HUDEP-2 (cell line): ENCODE data around the gene GUF1.

Experiments
- DNase-seq, 76 experiments: peaks; one replicate each; lab custom pipeline; 2025; ENCODE audit not compliant: unreplicated experiment in 76 of 76; lab: John Stamatoyannopoulos, UW

Gene GUF1, protein sequence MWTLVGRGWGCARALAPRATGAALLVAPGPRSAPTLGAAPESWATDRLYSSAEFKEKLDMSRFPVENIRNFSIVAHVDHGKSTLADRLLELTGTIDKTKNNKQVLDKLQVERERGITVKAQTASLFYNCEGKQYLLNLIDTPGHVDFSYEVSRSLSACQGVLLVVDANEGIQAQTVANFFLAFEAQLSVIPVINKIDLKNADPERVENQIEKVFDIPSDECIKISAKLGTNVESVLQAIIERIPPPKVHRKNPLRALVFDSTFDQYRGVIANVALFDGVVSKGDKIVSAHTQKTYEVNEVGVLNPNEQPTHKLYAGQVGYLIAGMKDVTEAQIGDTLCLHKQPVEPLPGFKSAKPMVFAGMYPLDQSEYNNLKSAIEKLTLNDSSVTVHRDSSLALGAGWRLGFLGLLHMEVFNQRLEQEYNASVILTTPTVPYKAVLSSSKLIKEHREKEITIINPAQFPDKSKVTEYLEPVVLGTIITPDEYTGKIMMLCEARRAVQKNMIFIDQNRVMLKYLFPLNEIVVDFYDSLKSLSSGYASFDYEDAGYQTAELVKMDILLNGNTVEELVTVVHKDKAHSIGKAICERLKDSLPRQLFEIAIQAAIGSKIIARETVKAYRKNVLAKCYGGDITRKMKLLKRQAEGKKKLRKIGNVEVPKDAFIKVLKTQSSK

DNA sequence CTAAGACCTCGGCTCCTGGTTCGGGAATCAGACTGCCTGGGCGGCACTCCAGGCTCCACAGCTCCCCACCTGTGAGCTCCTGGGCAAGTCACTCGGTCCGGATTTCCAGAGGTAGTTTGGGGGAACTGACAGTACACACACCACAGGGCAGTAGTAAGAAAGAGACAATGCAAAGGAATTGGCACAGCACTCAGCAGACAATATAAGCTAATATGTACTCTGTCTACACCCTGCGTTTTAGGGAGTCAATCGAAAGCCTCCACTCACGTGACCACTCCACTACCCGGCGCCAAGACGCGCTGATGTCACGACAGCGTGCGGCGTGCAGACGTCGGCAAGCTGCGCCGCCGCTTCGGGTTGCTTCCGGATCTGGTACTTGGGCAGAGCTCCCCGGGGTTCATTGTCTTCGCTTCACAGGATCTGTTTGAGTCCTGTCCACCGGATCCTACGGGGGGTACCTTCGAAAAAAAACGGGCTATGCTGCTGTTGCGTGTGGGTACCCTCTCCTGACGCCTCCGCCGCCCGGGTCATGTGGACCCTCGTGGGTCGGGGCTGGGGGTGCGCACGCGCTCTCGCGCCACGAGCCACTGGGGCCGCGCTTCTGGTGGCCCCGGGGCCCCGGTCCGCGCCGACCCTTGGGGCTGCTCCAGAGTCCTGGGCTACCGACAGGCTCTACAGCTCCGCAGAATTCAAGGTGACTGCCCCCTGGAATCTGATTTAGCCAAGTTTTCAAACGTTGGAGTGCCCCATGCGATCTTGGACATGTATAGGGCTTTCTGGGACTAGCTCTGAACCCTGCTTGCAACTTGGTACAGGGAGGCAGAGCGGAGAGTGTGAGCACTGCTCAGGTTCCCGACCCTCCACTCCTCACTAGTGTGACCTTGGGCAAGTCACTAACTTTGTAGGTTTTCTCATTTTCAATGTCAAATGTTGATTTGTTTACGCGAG, at the start of gene GUF1:
Gene GUF1, plus strand, starts transcription at position 327 of the 948 bp plus-strand sequence. Its CDS starts 203 bp downstream, at position 530.
- DNase-seq = peak; percentile 7 to 92 (median 79)

DNA sequence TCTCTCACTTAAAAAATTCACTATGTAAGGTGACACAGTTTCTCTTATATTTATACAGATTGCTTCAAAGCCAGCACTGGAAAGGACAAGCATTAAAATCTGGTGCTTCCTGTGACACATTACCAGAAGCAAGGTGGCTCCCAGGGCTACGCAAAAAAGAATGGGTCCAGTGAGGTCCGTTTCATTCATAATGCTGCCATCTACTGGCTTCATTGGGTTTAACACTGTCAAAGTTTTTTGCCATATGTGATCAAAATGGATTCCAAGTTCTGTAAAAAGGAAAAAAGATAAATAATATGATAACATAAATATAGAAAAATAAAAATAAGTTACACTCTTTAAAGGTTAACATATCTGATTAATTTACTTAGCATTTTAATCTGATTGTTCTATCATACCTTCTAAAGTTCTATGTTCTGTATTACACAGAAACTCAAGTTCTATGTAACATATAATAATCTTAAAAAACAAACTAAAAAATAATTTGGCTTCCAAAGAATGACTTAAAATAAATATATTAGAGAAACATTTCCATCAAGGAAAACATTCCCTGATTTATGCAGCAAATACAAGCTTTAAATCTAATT, 48.8 kb upstream of the GUF1 start:
- peak in 42 of 76 experiments; percentile 0 to 71 (median 35) for DNase-seq

DNA sequence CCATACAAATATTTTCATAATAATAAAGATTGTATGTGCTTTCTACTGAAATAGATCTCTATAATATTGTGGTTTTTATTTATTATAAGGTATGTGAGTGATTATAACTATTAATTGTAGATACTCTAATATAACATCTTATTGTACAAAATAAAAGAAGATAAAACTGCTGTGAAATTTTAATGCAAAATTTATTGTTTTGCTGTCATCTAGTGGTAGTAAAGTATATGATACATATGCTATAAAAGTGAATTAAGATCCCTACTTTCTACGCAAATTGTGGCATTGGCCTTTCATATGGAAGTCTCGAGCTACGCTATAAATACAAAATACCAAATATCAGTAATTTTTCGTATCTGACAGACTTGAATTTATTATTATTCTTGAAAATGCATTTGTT, 46.1 kb upstream of the GUF1 start:
- DNase-seq = no peak

DNA sequence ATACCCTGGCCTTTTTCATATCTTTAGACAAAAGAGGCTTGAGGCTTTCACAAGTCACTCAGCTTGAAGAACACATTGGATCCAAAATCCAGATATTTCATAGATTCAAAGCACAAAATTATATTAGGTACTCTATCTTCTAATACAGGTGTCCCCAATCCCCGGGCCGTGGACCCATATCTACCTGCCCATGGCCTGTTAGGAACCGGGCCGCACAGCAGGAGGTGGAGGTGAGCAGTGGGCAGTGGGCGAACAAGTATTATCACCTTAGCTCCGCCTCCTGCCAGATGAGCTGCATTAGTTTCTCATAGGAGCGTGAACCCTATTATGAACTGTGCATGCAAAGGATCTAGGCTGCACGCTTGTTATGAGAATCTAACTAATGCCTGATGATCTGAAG, 45.5 kb upstream of the GUF1 start:
- no peak for DNase-seq

DNA sequence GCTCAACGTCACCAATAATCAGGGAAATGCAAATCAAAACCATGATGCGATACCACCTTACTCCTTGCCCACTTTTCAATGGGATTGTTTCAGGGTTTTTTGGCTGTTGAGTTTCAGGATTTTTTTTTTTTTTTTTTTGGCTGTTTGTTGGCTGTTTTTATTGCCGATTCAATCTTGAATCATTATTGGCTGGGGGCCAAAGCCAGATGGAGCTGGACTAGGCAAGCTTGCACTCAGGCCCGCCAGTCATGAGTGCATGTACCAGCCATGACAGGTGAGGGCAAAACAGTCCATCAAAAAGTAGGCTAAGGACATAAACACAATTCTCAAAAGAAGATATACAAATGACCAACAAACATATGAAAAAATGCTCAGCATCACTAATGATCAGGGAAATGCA, 40.1 kb upstream of the GUF1 start:
- no peak for DNase-seq

DNA sequence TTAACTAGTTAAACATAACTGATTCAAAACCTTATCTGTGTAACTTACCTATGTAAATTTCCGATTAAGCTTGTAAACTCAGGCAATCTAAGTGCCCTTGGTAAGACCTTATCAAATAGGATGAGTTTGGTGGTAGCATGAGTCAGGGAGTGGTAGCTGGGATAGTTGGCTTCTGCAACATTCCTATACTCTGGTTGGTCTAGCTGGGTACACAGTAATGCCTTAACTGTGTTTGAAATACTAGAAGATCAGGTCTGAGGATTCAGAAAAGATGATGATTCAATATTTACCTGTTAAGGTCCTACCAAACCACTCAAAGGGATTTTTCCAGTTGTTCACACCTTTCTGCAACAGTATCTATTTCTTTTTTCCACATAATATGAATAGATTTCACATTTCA, 32.1 kb upstream of the GUF1 start:
- no peak for DNase-seq

DNA sequence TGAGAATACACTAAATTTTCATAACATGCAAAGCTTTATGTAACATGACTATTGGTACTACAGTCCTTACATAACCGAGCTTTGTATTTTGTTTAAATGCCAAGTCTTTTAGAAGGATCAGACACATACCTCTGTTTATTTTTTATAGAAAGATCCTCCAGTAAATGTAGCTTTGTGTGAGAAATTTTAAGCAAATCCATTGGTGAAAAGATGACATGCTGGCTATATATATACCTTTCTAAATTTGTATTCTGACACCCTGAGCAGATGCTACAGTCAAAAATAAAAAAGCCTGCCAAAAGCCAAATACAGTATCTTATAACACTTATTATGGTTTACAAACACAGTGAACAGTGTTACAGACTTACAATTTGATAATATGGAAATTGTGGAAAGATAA, 26.8 kb upstream of the GUF1 start, which contains the start of gene YIPF7:
Gene YIPF7, minus strand, starts transcription at position 201 of the 400 bp plus-strand sequence. CDS start 1,525 bp downstream, outside the sequence.
- no peak for DNase-seq

DNA sequence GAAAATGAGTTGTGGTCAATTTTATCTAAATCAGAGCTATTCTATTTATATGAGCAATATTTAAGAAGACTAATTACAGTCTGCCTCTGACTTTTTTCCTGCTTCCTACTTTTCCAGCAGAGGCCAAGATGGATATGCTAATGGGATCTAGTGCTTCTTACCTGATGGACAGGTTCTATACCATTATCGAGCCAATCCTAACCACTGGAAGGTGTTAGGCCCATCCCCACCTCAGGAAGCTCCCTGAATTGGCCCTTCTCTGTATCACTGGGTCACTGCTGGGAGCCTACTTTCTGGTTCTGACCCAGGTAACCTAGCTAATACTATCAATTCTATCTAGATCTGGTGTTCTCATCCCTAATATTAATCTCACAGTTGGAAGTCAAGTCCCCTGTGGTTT, 26.2 kb upstream of the GUF1 start:
- no peak for DNase-seq

DNA sequence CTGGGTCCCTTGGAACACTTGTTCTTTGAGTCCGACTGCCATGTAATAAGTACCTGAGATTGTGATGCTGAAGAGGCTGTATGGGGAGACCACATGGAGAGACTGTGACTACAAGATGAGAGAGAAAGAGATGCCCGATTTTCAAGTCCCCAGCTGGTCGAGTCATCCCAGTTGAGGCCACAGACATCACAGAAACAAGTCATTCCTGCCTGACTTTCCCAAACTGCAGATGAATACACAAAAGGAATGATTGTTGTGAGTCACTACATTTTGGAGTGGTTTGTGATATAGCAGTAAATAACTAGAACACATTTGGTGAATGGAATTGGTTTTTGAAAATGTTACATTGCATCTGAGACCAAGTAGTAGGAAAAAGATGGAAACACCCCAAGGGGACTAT, 17.8 kb upstream of the GUF1 start:
- DNase-seq = no peak

DNA sequence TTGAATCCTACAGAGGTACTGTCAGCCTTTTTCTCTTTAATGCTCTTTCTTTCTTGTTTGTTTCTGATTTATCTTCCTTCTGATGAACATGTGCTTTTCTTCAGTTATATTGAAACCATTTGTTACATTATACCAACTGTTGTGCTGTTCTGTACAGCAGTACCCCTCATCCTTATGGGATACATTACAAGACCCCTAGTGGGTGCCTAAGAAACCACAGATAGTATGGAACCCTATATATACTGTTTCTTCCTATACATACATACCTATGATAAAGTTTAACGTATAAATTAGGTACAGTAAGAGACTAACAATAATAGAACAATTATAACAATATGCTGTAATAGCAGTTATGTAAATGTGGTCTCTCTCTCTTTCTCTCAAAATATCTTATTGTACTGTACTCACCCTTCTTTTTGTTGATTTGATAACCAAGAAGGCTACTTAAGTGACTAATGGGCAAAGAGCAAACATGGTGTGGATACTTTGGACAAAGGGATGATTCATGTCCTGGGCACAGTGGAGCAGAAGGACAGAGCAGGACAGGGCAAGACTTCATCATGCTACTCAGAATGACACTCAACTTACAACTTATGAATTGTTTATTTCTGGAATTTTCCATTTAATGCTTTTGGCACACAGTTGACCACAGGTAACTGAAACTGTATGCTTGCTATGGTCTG, 16.1 kb upstream of the GUF1 start:
- no peak for DNase-seq

DNA sequence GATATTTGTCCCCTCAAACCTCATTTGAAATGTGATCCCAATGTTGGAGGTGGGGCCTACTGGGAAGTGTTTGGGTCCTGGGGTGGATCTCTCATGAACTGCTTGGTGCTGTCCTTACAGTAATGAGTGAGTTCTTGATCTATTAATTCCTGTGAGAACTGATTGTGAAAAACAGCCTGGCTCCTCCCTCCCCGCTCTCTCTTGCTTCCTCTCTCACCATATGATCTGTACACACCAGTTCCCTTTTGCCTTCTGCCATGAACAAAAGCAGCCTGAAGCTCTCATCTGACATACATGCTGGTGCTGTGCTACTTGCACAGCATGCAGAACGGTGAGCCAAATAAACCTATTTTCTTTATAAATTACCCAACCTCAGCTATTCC, 15.6 kb upstream of the GUF1 start:
- DNase-seq = no peak

DNA sequence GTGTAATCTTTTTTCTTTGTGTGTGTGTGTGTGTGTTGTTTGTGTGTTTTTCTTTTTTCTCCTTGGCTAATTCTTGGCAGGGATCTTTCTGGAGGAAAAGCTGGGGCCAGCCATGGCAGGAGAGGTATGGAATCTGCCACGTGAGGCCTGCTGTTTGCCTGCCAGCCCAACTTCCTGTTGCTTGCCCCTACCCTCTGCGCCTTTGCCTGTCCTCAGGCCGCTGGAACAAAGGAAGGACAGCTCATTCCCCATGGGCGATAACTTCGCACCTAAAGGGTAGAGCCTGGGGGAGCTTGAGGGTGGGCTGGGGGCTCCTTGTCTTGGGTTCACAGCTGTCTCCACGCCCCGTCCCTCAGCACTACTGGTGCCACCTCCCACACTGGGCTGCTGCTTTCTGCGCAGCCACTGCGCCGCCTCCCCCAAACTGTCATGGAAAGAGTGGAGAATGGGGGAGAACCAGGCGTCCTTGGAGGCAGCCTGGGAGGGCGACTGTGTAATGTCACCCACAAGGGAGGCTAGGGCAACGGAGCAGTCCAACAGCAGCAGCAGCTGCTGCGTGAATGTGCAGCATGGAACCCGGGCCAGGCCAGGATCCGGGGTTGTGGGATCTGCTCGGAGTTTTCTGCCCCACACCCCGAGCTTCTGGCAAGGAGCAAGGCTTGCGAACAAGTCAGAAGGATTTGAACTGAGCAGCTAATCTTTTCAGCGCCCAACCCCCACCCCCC, 14.5 kb upstream of the GUF1 start:
- peak in 1 of 76 experiments; percentile 0 for DNase-seq

DNA sequence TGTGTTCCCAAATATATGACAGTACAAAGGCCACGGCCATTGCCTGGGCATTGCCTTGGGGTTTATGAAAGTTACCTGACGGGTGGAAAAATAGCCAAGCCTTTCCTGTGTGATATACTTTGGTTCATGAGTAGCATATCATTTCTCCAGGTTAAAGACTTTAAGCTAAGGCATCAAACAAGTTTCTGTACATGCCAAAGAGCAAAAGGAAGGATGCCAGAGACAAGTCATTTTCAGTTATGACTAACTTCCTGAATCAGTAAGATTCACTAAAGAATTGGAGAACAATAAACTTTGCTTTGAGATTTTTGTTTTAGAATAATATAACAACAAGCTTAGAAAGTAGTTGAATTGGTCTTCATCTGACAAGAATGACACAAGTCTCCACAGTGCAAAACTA, 9.7 kb upstream of the GUF1 start:
- no peak for DNase-seq

DNA sequence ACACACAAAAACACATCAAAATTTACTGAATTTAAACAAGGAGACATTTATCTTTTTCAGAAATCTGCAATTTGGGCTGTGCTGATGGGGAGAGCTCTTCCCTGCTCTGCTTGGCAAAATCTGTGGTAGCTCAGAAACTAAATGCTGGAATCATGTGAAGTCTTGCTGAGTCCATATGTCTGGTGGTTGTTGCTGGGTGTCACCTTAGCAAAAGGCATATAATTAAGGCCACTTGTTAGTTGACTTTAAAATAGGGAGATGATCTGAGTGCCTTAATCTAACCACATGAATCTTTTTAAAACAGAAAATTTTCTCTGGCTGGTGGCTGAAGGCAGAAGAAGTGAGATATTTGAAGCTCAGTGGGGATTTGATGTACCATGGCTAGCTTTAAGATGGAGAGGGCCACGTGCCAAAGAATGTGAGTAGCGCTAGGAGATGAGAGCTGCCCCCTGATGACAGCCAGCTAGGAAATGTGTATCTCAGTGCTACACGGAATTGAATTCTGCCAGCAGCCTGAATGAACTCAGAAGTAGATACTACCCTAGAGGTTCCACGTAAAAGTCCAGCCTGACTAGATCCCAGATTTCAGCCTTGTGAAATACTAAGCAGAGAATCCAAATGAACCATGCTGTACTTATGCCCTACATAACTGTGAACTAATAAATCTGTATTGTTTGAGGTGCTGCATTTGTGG, 7.6 kb upstream of the GUF1 start:
- no peak for DNase-seq

DNA sequence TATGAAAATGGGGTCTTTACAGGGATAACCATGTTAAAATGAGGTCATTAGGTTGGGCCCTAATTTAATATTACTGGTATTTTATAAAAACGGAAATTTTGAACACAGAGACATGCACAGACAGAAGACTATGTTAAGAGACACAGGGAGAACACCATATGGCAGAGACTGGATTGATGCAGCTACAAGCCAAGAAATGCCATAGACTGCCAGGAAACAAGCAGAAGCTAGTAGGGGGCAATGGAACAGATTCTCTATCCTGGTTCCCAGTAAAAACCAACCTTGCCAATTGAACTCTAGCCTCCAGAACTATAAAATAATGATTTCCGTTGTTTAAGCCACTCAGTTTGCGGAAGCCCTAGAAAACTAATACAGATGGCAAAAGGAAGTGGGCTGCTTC, 6.6 kb upstream of the GUF1 start:
- no peak for DNase-seq

DNA sequence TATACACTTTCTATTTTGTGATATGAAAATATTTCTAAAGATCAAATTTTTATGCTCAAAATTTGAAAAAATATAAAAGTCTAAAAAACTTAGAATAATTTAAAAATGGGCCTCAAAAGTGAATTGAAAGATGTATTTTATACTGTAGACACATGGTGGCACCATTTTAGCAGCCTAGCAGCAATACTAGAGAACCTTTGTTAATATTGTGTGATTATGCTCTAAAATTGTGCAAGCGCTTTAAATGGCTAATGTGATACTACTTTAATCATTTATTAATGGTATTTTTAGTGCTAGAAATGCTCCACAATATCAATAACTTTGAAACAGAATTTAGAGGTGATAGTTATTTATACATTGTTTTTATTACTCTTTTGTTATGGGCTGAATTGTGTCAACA, 3.7 kb upstream of the GUF1 start:
- DNase-seq = peak in 28 of 76 experiments; percentile 0 to 59 (median 12)

DNA sequence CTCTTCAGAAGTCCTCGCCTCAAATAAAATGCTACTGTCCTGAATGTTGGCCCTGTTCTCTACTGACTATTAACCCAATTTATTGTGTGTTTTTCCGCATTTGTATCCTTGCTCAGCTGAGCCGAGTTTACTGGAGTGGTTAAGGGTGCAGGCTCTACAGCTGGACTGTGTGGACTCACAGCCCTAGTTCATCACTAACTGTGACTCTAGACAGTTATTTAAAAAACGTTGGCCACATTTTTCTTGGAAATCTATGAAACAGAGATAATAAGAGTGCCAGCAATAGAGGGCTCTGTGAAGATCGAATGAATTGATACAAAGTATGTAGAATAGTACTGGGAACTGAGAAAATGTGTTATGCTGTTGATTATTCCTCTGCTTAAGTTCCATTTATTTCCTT, 2.9 kb upstream of the GUF1 start:
- DNase-seq = peak in 61 of 76 experiments; percentile 1 to 87 (median 38)

DNA sequence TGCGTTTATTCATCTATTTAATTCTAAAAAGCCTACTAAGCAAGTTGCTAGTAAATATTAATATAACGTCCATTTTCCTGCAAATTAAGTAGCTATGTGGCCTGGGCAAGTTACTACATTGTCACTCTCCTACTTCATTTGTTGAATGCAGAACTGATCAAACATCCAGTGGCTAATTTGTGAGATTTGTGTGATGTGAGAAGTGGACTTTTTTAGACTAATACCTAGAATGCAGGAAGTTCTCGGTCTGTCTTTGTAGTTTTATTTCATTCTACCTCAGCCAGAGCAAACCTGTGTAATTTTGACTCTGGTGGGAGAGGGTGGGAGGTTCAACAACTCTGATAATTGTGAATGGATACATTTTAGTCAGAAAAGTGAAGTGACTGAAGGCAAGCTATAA, 840 bp downstream of the GUF1 start:
- DNase-seq = peak in 2 of 76 experiments; percentile 1 to 19

DNA sequence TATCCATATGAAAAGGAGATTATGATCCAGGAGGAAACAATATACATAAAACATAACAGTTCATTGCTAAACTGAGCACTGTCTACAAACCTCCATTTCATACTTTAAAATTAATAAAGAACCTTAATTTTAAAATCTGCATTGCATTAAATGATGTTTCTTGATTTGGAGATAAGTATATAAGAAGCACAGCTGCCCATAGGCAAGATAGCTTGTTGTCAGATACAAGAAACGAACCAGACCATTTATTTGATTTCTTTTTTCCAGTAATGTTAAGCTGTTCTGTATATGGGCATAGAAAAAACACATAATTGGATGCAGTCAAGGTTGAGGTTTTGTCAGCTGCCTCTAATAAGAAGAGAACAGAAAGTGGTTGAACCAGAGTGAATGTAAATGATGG, 6.4 kb downstream of the GUF1 start:
- DNase-seq = no peak
